Neuronal stem cell (in vitro differentiated cells): ENCODE data around the gene THUMPD3.

Experiments
- DNase-seq: peaks from one replicate; pipeline ENCODE4 v3.0.0-alpha.2; 2013; ENCODE audit warnings: low spot score
- H2AFZ ChIP-seq: one replicate; pipeline ENCODE4 v1.6.1; 2013; ENCODE audit warnings: mild to moderate bottlenecking, low read length, inconsistent platforms
- H2AK5ac ChIP-seq: 2 replicates; pipeline ENCODE4 v1.6.1; 2013; ENCODE audit warnings: low read depth, mild to moderate bottlenecking, inconsistent platforms, low read length, moderate library complexity, mixed read lengths
- H2BK120ac ChIP-seq: 2 replicates; pipeline ENCODE4 v1.6.1; 2013; ENCODE audit warnings: low read depth, mild to moderate bottlenecking, inconsistent platforms, low read length, moderate library complexity, mixed read lengths
- H2BK12ac ChIP-seq: one replicate; pipeline ENCODE4 v1.6.1; 2013; ENCODE audit warnings: low read length, inconsistent platforms
- H2BK15ac ChIP-seq: 2 replicates; pipeline ENCODE4 v1.6.1; 2013; ENCODE audit warnings: mild to moderate bottlenecking, low read length, inconsistent platforms, mixed read lengths
- H2BK5ac ChIP-seq: one replicate; pipeline ENCODE4 v1.6.1; 2013; ENCODE audit warnings: inconsistent platforms, mild to moderate bottlenecking, low read length, moderate library complexity
- H3K14ac ChIP-seq: one replicate; pipeline ENCODE4 v1.6.1; 2013; ENCODE audit warnings: low read length, inconsistent platforms
- H3K18ac ChIP-seq: 2 replicates; pipeline ENCODE4 v1.6.1; 2013; ENCODE audit warnings: low read length, inconsistent platforms
- H3K23ac ChIP-seq: 2 replicates; pipeline ENCODE4 v1.6.1; 2013; ENCODE audit warnings: low read depth, mild to moderate bottlenecking, mixed read lengths, low read length, inconsistent platforms; ENCODE audit not compliant: poor library complexity
- H3K27ac ChIP-seq: replicated peaks from 3 replicates; pipeline ENCODE4 v1.5.1; 2013; ENCODE audit warnings: low read length, inconsistent platforms
- H3K27me3 ChIP-seq, 3 experiments: 2 replicates each; pipeline ENCODE4 v1.6.1; 2013; ENCODE audit warnings: low read length in 3 of 3, mild to moderate bottlenecking in 2 of 3, inconsistent platforms in 1 of 3, low read depth in 1 of 3, mixed read lengths in 1 of 3, moderate library complexity in 1 of 3; ENCODE audit not compliant: control insufficient read depth in 3 of 3, insufficient read depth in 3 of 3
- H3K36me3 ChIP-seq, 2 donors: replicated peaks in 1 of 2; 2 replicates each; pipeline ENCODE4 v1.6.1; 2013; ENCODE audit warnings: low read length in 2 of 2; ENCODE audit not compliant: control insufficient read depth in 2 of 2, insufficient read depth in 2 of 2
- H3K4ac ChIP-seq: 2 replicates; pipeline ENCODE4 v1.6.1; 2013; ENCODE audit warnings: inconsistent platforms, mild to moderate bottlenecking, low read length, moderate library complexity
- H3K4me1 ChIP-seq, 2 donors: 1 replicate in 1 of 2; 2 replicates in 1 of 2; pipeline ENCODE4 v1.6.1; 2013; ENCODE audit warnings: low read length in 2 of 2, low read depth in 1 of 2; ENCODE audit not compliant: control insufficient read depth in 2 of 2, insufficient read depth in 1 of 2
- H3K4me2 ChIP-seq: one replicate; pipeline ENCODE4 v1.6.1; 2013; ENCODE audit warnings: mild to moderate bottlenecking, low read length, inconsistent platforms; ENCODE audit not compliant: insufficient read depth, poor library complexity, severe bottlenecking
- H3K4me3 ChIP-seq, 2 donors: 2 replicates each; pipeline ENCODE4 v1.5.1; 2013; ENCODE audit warnings: low read length in 2 of 2, mild to moderate bottlenecking in 2 of 2, inconsistent platforms in 1 of 2, moderate library complexity in 1 of 2
- H3K79me1 ChIP-seq: one replicate; pipeline ENCODE4 v1.6.1; 2013; ENCODE audit warnings: low read depth, mild to moderate bottlenecking, inconsistent platforms, low read length, moderate library complexity
- H3K9ac ChIP-seq: one replicate; pipeline ENCODE4 v1.6.1; 2013; ENCODE audit warnings: mild to moderate bottlenecking, low read depth, low read length, inconsistent platforms; ENCODE audit not compliant: poor library complexity
- H3K9me3 ChIP-seq, 2 donors: replicated peaks in 1 of 2; 2 replicates each; pipeline versions ENCODE3 to v1.6.1; 2013; ENCODE audit warnings: low read length in 2 of 2, mild to moderate bottlenecking in 2 of 2, inconsistent platforms in 1 of 2, low read depth in 1 of 2, mixed read lengths in 1 of 2, moderate library complexity in 1 of 2; ENCODE audit not compliant: control insufficient read depth in 2 of 2, insufficient read depth in 1 of 2
- H4K8ac ChIP-seq: one replicate; pipeline ENCODE4 v1.6.1; 2013; ENCODE audit warnings: low read depth, mild to moderate bottlenecking, inconsistent platforms, low read length, moderate library complexity
- H4K91ac ChIP-seq: one replicate; pipeline ENCODE4 v1.6.1; 2013; ENCODE audit warnings: low read length, low read depth, mild to moderate bottlenecking, inconsistent platforms; ENCODE audit not compliant: poor library complexity
- WGBS, 2 donors: extraction: QIAGEN DNeasy Blood & Tissue Kit; methylation state at CpG; one replicate each; pipeline ENCODE4 v1.1.7; 2013; ENCODE audit warnings: missing lambda C conversion rate in 2 of 2, mixed read lengths in 1 of 2; ENCODE audit not compliant: insufficient read length in 2 of 2, insufficient replicate concordance in 1 of 2; ENCODE audit errors: extremely low coverage in 2 of 2; 5-methylcytosine and 5-hydroxymethylcytosine counted together

Gene THUMPD3

DNA sequence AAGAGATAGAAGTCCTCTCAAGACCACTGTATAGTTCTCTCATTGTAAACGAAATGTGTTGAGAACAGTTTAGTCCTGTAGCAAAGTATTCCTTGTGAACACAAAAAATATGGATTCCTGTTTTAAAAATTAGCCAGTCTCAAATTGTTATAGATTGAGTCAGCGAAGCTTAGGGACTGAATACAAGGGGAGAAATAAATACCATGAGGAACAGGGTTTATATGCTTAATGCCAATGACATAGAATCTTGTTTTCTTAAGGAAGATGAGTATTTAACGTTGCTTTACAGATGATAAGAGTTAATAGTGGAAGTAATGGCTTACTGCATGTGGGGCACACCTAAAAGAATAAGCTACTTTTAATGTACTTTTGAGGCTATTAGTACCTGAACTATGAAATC is 72.5 kb downstream of the THUMPD3 start:
- Histone ChIP-seq H3K27ac (no peak overlapping the region), H4K8ac (no peak overlapping the region), H4K91ac (no peak overlapping the region), H3K4me1 (no peaks in the 10 kb centered on the region), H3K14ac (no peak overlapping the region), H3K23ac (no peak overlapping the region), H2AFZ (no peak overlapping the region), H2BK12ac (no peak overlapping the region), H3K9ac (no peak overlapping the region), H3K36me3 (peaks cover 45 to 100% of the 10 kb centered on the region in 2 donors), H2BK15ac (no peak overlapping the region), H3K4me2 (no peak overlapping the region), H2BK120ac (no peak overlapping the region), H3K79me1 (no peaks in the 10 kb centered on the region), H3K9me3 (no peaks in the 10 kb centered on the region), H3K4ac (no peak overlapping the region), H3K18ac (no peak overlapping the region), H3K4me3 (no peak overlapping the region), H3K27me3 (no peaks in the 10 kb centered on the region), H2BK5ac (no peak overlapping the region), H2AK5ac (no peak overlapping the region)
- no CpG with 5 or more reads among the region's 3 CpGs for WGBS, 2 donors
- DNase-seq: no peak
